Calu3 (cell line): ENCODE results near the gene GNA15. TPM values are rescaled to one million over a fixed set of nuclear protein-coding genes. Genes with fewer than 3 reads are reported as not detected.

Experiments
- BruUV-seq: library from RNA; stranded (reverse); fragments of 400-500 nt; replicated peaks from 2 replicates; lab custom pipeline; 2021; lab: Mats Ljungman, UMichigan
- CTCF ChIA-PET: fragments of 300-600 bp; sonication (Branson Sonifier 250); formaldehyde crosslinking; loops from one replicate; lab custom pipeline; 2022; ENCODE audit warnings: antibody characterized with exemption; lab: Charles Lee
- DNase-seq: peaks from one replicate; pipeline ENCODE4 v3.0.0; 2022
- H3K27ac Mint-ChIP-seq: one replicate; pipeline ENCODE4 v1.8.0; 2022; ENCODE audit warnings: mixed read lengths; ENCODE audit not compliant: unreplicated experiment
- H3K27me3 Mint-ChIP-seq: one replicate; pipeline ENCODE4 v1.8.0; 2022; ENCODE audit warnings: mixed read lengths; ENCODE audit not compliant: unreplicated experiment
- H3K36me3 Mint-ChIP-seq: one replicate; pipeline ENCODE4 v1.8.0; 2022; ENCODE audit warnings: mild to moderate bottlenecking, moderate library complexity, mixed read lengths; ENCODE audit not compliant: insufficient read depth, unreplicated experiment
- H3K4me1 Mint-ChIP-seq: one replicate; pipeline ENCODE4 v1.8.0; 2022; ENCODE audit warnings: mild to moderate bottlenecking, low read depth, mixed read lengths; ENCODE audit not compliant: unreplicated experiment
- H3K4me3 Mint-ChIP-seq: one replicate; pipeline ENCODE4 v1.8.0; 2022; ENCODE audit warnings: mild to moderate bottlenecking, low read depth, moderate library complexity, mixed read lengths; ENCODE audit not compliant: unreplicated experiment
- H3K9me3 Mint-ChIP-seq: one replicate; pipeline ENCODE4 v1.8.0; 2022; ENCODE audit warnings: low read depth, mixed read lengths; ENCODE audit not compliant: unreplicated experiment
- CTCF ChIP-seq: fragments of 200-600 bp; IDR thresholded peaks from one replicate; pipeline ENCODE4 v1.8.0; 2022; ENCODE audit warnings: antibody characterized with exemption; ENCODE audit not compliant: unreplicated experiment
- intact Hi-C: fragments of 100-400 bp; cut with micrococcal nuclease; formaldehyde crosslinking; loops from one replicate; pipeline ENCODE4 v1.10.0; 2022; ENCODE audit not compliant: unreplicated experiment
- total RNA-seq: library from RNA; stranded (reverse); gene quantifications from 2 replicates; pipeline ENCODE4 v1.2.3, GENCODE V29; 2022

The GNA15 gene
- total RNA-seq, 1 experiment from 2014 or later: 6.5 TPM

- CTCF ChIA-PET: no interaction called here
- TF ChIP-seq CTCF: no peak
- Mint-ChIP-seq H3K9me3 (no peaks in the 10 kb centered on the region), H3K27me3 (no peaks in the 10 kb centered on the region), H3K4me1 (no peaks in the 10 kb centered on the region), H3K4me3 (no peak overlapping the region), H3K27ac (no peak overlapping the region), H3K36me3 (peaks cover 8% of the 10 kb centered on the region)
- no peak for DNase-seq
- intact Hi-C loops: no loop called here
- no TSS peak for BruUV-seq
Measured at GRCh38 chr19:3100747-3101730, 34.8 kb upstream of the GNA15 start.

GRCh38 chr19:3102239-3103140, 33.3 kb upstream of the GNA15 start:
- CTCF ChIA-PET: no interaction called here

GRCh38 chr19:3104708-3104983, 31.2 kb upstream of the GNA15 start:
- H3K36me3 Mint-ChIP-seq: peaks cover 5% of the 10 kb centered on the region
- no peak overlapping the region for H3K27ac Mint-ChIP-seq
- no TSS peak for BruUV-seq
- H3K9me3 Mint-ChIP-seq: no peaks in the 10 kb centered on the region
- no peak for DNase-seq
- CTCF ChIA-PET: interaction anchor here (0.6 to 1.4 kb wide), 9 partner anchors 9 to 154 kb away, joined by 3 to 6 read pairs (median 3); partner anchors contain the start of gene GNA11
- no peak overlapping the region for H3K4me3 Mint-ChIP-seq
- intact Hi-C loops: no loop called here
- H3K4me1 Mint-ChIP-seq: no peaks in the 10 kb centered on the region
- TF ChIP-seq CTCF: no peak
- no peaks in the 10 kb centered on the region for H3K27me3 Mint-ChIP-seq

More at GRCh38 chr19:3102239-3103140, 33.3 kb upstream of the GNA15 start:
- DNase-seq: no peak
- H3K4me3 Mint-ChIP-seq: no peak overlapping the region
- peaks cover 5% of the 10 kb centered on the region for H3K36me3 Mint-ChIP-seq
- no peaks in the 10 kb centered on the region for H3K4me1 Mint-ChIP-seq
- no peaks in the 10 kb centered on the region for H3K27me3 Mint-ChIP-seq
- intact Hi-C loops: no loop called here
- BruUV-seq: no TSS peak
- H3K27ac Mint-ChIP-seq: no peak overlapping the region
- no peak for TF ChIP-seq CTCF
- no peaks in the 10 kb centered on the region for H3K9me3 Mint-ChIP-seq

GRCh38 chr19:3105641-3106508, 30.0 kb upstream of the GNA15 start:
- DNase-seq: no peak
- Mint-ChIP-seq H3K4me1 (no peaks in the 10 kb centered on the region), H3K9me3 (no peaks in the 10 kb centered on the region), H3K4me3 (no peak overlapping the region), H3K27me3 (no peaks in the 10 kb centered on the region), H3K36me3 (peaks cover 5% of the 10 kb centered on the region), H3K27ac (no peak overlapping the region)
- intact Hi-C loops: no loop called here
- BruUV-seq: no TSS peak
- no peak for TF ChIP-seq CTCF
- CTCF ChIA-PET: no interaction called here
